ENCODE measurements around the gene RFTN1. TPM values are rescaled to one million over a fixed set of nuclear protein-coding genes. Genes with fewer than 3 reads are reported as not detected.
A peak's percentile ranks its signal among the peaks of the same experiment; 100 is the strongest.

Gene RFTN1
- polyA plus RNA-seq, 2 of the 4 experiments (the other 2 are of a cell fraction): 1.8 to 3.7 TPM

GRCh38 chr3:16550305-16550675, 36.8 kb upstream of the RFTN1 start:
- H3K4me3 ChIP-seq: no peak overlapping the region
- no peak for DNase-seq (ENCODE audit: low read depth in 1 of 2, low spot score in 1 of 2)
- H3K4me2 ChIP-seq: peak overlapping the region; percentile 24
- no peaks in the 10 kb centered on the region for H3K9me3 ChIP-seq
- 0 out of 3 replicates have a peak, but pooled peaks cover 4% of the 10 kb centered on the region for H3K4me1 ChIP-seq
- WGBS (ENCODE audit: missing lambda C conversion rate): 49% methylated on average over 4 of the region's 4 CpGs
- CTCF ChIA-PET: interaction anchor here (0.6 to 3.9 kb wide), 22 partner anchors 13 to 420 kb away, joined by 3 to 78 read pairs (median 5); partner anchors contain the start of genes DPH3 and OXNAD1
- peak in 1 of 2 experiments; percentile 45; a peak in 3 of 6 replicates for ATAC-seq
- no peak for FAIRE-seq
- H3K27ac ChIP-seq: peak overlapping the region in 1 of 2 experiments; percentile 55; a peak in 2 of 6 replicates
- TF ChIP-seq EHF (CRISPR knock-in tag; IDR thresholded peaks at IDR 0.05) (no peak), CBX8 (IDR thresholded peaks at IDR 0.05) (no peak), ESRRA (IDR thresholded peaks at IDR 0.05; ENCODE audit: borderline replicate concordance, low read length) (no peak), TP53 (CRISPR knock-in tag; IDR thresholded peaks at IDR 0.05) (no peak), MAFK (IDR thresholded peaks at IDR 0.05; ENCODE audit: partially characterized antibody) (no peak), HOXB13 (CRISPR knock-in tag; IDR thresholded peaks at IDR 0.05; ENCODE audit: low read depth) (no peak), MAX (IDR thresholded peaks at IDR 0.05) (no peak), NPAS2 (CRISPR knock-in tag; IDR thresholded peaks at IDR 0.05; ENCODE audit: borderline replicate concordance) (no peak), CBX2 (IDR thresholded peaks at IDR 0.05; ENCODE audit: borderline replicate concordance, low read depth) (no peak)
- TF ChIP-seq, protein P1, sequence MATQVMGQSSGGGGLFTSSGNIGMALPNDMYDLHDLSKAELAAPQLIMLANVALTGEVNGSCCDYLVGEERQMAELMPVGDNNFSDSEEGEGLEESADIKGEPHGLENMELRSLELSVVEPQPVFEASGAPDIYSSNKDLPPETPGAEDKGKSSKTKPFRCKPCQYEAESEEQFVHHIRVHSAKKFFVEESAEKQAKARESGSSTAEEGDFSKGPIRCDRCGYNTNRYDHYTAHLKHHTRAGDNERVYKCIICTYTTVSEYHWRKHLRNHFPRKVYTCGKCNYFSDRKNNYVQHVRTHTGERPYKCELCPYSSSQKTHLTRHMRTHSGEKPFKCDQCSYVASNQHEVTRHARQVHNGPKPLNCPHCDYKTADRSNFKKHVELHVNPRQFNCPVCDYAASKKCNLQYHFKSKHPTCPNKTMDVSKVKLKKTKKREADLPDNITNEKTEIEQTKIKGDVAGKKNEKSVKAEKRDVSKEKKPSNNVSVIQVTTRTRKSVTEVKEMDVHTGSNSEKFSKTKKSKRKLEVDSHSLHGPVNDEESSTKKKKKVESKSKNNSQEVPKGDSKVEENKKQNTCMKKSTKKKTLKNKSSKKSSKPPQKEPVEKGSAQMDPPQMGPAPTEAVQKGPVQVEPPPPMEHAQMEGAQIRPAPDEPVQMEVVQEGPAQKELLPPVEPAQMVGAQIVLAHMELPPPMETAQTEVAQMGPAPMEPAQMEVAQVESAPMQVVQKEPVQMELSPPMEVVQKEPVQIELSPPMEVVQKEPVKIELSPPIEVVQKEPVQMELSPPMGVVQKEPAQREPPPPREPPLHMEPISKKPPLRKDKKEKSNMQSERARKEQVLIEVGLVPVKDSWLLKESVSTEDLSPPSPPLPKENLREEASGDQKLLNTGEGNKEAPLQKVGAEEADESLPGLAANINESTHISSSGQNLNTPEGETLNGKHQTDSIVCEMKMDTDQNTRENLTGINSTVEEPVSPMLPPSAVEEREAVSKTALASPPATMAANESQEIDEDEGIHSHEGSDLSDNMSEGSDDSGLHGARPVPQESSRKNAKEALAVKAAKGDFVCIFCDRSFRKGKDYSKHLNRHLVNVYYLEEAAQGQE (IDR thresholded peaks at IDR 0.05): no peak
- TF ChIP-seq, protein P2, sequence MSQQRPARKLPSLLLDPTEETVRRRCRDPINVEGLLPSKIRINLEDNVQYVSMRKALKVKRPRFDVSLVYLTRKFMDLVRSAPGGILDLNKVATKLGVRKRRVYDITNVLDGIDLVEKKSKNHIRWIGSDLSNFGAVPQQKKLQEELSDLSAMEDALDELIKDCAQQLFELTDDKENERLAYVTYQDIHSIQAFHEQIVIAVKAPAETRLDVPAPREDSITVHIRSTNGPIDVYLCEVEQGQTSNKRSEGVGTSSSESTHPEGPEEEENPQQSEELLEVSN (IDR thresholded peaks at IDR 0.05; ENCODE audit: borderline replicate concordance, low read depth): no peak
- POLR2A ChIA-PET: no interaction called here

- Histone ChIP-seq H3K27ac (no peak overlapping the region), H3K4me3 (no peak overlapping the region), H3K9me3 (no peaks in the 10 kb centered on the region), H3K4me1 (0 out of 3 replicates have a peak, but pooled peaks cover 4% of the 10 kb centered on the region), H3K4me2 (no peak overlapping the region)
- POLR2A ChIA-PET: no interaction called here
- CTCF ChIA-PET: interaction anchor here (1.3 to 3.9 kb wide), 3 partner anchors 11 to 262 kb away, joined by 3 to 78 read pairs (median 22); no protein-coding TSS in a partner anchor
- 57% methylated on average over 4 of the region's 4 CpGs for WGBS (ENCODE audit: missing lambda C conversion rate)
- DNase-seq (ENCODE audit: low read depth in 1 of 2, low spot score in 1 of 2) (no peak), FAIRE-seq (no peak), ATAC-seq (no peak)
- TF ChIP-seq RFX5 (IDR thresholded peaks at IDR 0.05) (no peak), KDM1A (IDR thresholded peaks at IDR 0.05; ENCODE audit: low read depth) (no peak), RNF2 (IDR thresholded peaks at IDR 0.05; ENCODE audit: borderline replicate concordance, low read depth) (no peak), POLR2A (IDR thresholded peaks at IDR 0.05; ENCODE audit: low read length) (no peak), ZNF302 (CRISPR knock-in tag; IDR thresholded peaks at IDR 0.05) (no peak), TP53 (CRISPR knock-in tag; IDR thresholded peaks at IDR 0.05) (no peak), BCL3 (IDR thresholded peaks at IDR 0.05) (no peak), SMC3 (IDR thresholded peaks at IDR 0.05) (no peak), RCOR1 (IDR thresholded peaks at IDR 0.05; ENCODE audit: low read depth, low read length) (no peak), HOXB5 (CRISPR knock-in tag; IDR thresholded peaks at IDR 0.05) (no peak), CBX8 (IDR thresholded peaks at IDR 0.05) (no peak), JUNB (IDR thresholded peaks at IDR 0.05) (no peak), NPAS2 (CRISPR knock-in tag; IDR thresholded peaks at IDR 0.05; ENCODE audit: borderline replicate concordance) (no peak), CEBPB (IDR thresholded peaks at IDR 0.05) (no peak)
Measured at GRCh38 chr3:16548721-16549120, 35.2 kb upstream of the RFTN1 start.
